AG08396 (cell line): ENCODE results near the gene PLEKHG4B.
A peak's percentile ranks its signal among the peaks of the same experiment; 100 is the strongest.

Source experiments
- DNase-seq: peaks from one replicate; pipeline ENCODE4 v3.0.0; 2012; ENCODE audit warnings: low spot score, mixed read lengths

The PLEKHG4B gene

GRCh38 chr5:76358-77169 is 15.4 kb upstream of the PLEKHG4B start:
- no peak for DNase-seq

GRCh38 chr5:77170-77501 is 14.8 kb upstream of the PLEKHG4B start:
- DNase-seq = no peak

- DNase-seq = no peak
These were observed 14.4 kb upstream of the PLEKHG4B start for GRCh38 chr5:77546-77945.

- DNase-seq = peak; percentile 77
These were observed 13.8 kb upstream of the PLEKHG4B start for GRCh38 chr5:77957-78804.

GRCh38 chr5:78805-79149 is 13.2 kb upstream of the PLEKHG4B start:
- DNase-seq = no peak

- DNase-seq = no peak
These were observed 12.7 kb upstream of the PLEKHG4B start for GRCh38 chr5:79263-79662.

- no peak for DNase-seq
These were observed 12.1 kb upstream of the PLEKHG4B start for GRCh38 chr5:79821-80220.

GRCh38 chr5:81391-82021 is 10.5 kb upstream of the PLEKHG4B start:
- no peak for DNase-seq

GRCh38 chr5:82097-82496 is 9.9 kb upstream of the PLEKHG4B start:
- DNase-seq = peak; percentile 80

GRCh38 chr5:82570-82969 is 9.4 kb upstream of the PLEKHG4B start:
- peak; percentile 13 for DNase-seq

GRCh38 chr5:83029-83428 is 8.9 kb upstream of the PLEKHG4B start:
- DNase-seq = no peak

- DNase-seq = no peak
These were observed 6.5 kb upstream of the PLEKHG4B start for GRCh38 chr5:85334-85995.

- DNase-seq = no peak
These were observed 2.4 kb upstream of the PLEKHG4B start for GRCh38 chr5:89337-90286.

- DNase-seq = no peak
These were observed 1.1 kb upstream of the PLEKHG4B start for GRCh38 chr5:90590-91547.

- DNase-seq = no peak
These were observed 643 bp downstream of the PLEKHG4B start for GRCh38 chr5:92401-93220.

GRCh38 chr5:93221-93980 is 1.4 kb downstream of the PLEKHG4B start:
- no peak for DNase-seq

GRCh38 chr5:94113-94892 is 2.3 kb downstream of the PLEKHG4B start:
- DNase-seq = no peak
